ENCODE data around the gene TSPYL4. TPM values are rescaled to one million over a fixed set of nuclear protein-coding genes. Genes with fewer than 3 reads are reported as not detected.

TSPYL4 gene
- total and polyA plus RNA-seq, 2 donors (not counting 3 experiments of a cell fraction or from before 2014, with no cell fraction given), result 24.5 to 43.1 TPM

- no peak for FAIRE-seq
These were observed 26.5 kb upstream of the TSPYL4 start for GRCh38 chr6:116280161-116280932.

GRCh38 chr6:116279232-116280160 is 25.6 kb upstream of the TSPYL4 start, which contains the start of gene TSPYL1:
TSPYL1 (minus strand) TSS chr6:116279930; CDS start chr6:116279830, 100 bp downstream.
- intact Hi-C loops (cut with micrococcal nuclease), result loop anchor here (1.0 to 2.0 kb wide), 4 partner anchors 25 to 337 kb away; partner anchors contain the start of genes RSPH4A, RWDD1 and TSPYL4
- no TSS peak for BruUV-seq (replicated peaks)

More at GRCh38 chr6:116280161-116280932, 26.5 kb upstream of the TSPYL4 start:
- Histone ChIP-seq H4K20me1 (replicated peaks; ENCODE audit: control insufficient read depth, extremely low read depth, insufficient read depth, low read length) (peaks cover 3% of the 10 kb centered on the region), H3K4me1 (ENCODE audit: control insufficient read depth, extremely low read depth, insufficient read depth, low read length) (peaks cover 37% of the 10 kb centered on the region), H3K9ac (replicated peaks; ENCODE audit: extremely low read depth, insufficient read depth, low read length) (peak overlapping the region; percentile 94), H3K4me3 (replicated peaks in 1 of 3; ENCODE audit: insufficient read depth in 1 of 3, low read depth in 1 of 3, low read length in 3 of 3) (peak overlapping the region; percentile 44 to 79 (median 47)), H3K27ac (ENCODE audit: insufficient read depth, low read depth, low read length) (peak overlapping the region; percentile 84), H3K27me3 (ENCODE audit: control insufficient read depth in 2 of 2, insufficient read depth in 2 of 2, low read length in 2 of 2) (no peaks in the 10 kb centered on the region), H3K36me3 (ENCODE audit: control insufficient read depth in 2 of 2, extremely low read depth in 1 of 2, insufficient read depth in 2 of 2, low read length in 2 of 2) (peaks cover 0 to 5% of the 10 kb centered on the region in 2 experiments), H2AFZ (ENCODE audit: low read depth, low read length) (peak overlapping the region; percentile 80), H3K4me2 (ENCODE audit: insufficient read depth, low read length) (peak overlapping the region; percentile 85), H3K9me3 (replicated peaks; ENCODE audit: control insufficient read depth, insufficient read depth, low read length) (no peaks in the 10 kb centered on the region), H3K79me2 (ENCODE audit: control insufficient read depth, insufficient read depth, low read length) (peaks cover 33% of the 10 kb centered on the region), H3K9me1 (replicated peaks; ENCODE audit: control insufficient read depth, extremely low read depth, insufficient read depth, low read length) (no peaks in the 10 kb centered on the region)
- intact Hi-C loops (cut with micrococcal nuclease) (no loop called here), dilution Hi-C loops (cut with MboI; ENCODE audit: extremely low pct_ligation_motif_present, low sequenced_read_pairs) (no loop called here)
- no peak for TF ChIP-seq GATA2 (IDR thresholded peaks at IDR 0.05; ENCODE audit: insufficient read depth, insufficient read length, low read depth, low read length)
- ChIA-PET CTCF (interaction anchor here (0.6 to 5.1 kb wide), 15 partner anchors 8 to 283 kb away, joined by 3 to 77 read pairs (median 5); partner anchors contain the start of gene CALHM5), POLR2A (interaction anchor here (0.6 to 1.0 kb wide), 7 partner anchors 9 to 290 kb away, joined by 3 to 7 read pairs (median 4); partner anchors contain the start of gene CALHM5)
- DNase-seq (ENCODE audit: low read depth, low spot score), result no peak
- TSS peak; percentile 56 for BruUV-seq (replicated peaks)

More at GRCh38 chr6:116279232-116280160, 25.6 kb upstream of the TSPYL4 start, which contains the start of gene TSPYL1:
- Histone ChIP-seq H3K9me3 (replicated peaks; ENCODE audit: control insufficient read depth, insufficient read depth, low read length) (no peaks in the 10 kb centered on the region), H3K9ac (replicated peaks; ENCODE audit: extremely low read depth, insufficient read depth, low read length) (peak within 1 kb of the TSS; percentile 94), H3K27me3 (ENCODE audit: control insufficient read depth in 2 of 2, insufficient read depth in 2 of 2, low read length in 2 of 2) (no peaks in the 10 kb centered on the region), H3K36me3 (ENCODE audit: control insufficient read depth in 2 of 2, extremely low read depth in 1 of 2, insufficient read depth in 2 of 2, low read length in 2 of 2) (peaks cover 0 to 5% of the 10 kb centered on the region in 2 experiments), H3K4me3 (replicated peaks in 1 of 3; ENCODE audit: insufficient read depth in 1 of 3, low read depth in 1 of 3, low read length in 3 of 3) (peak within 1 kb of the TSS; percentile 44 to 79 (median 53)), H3K79me2 (ENCODE audit: control insufficient read depth, insufficient read depth, low read length) (peaks cover 38% of the 10 kb centered on the region), H2AFZ (ENCODE audit: low read depth, low read length) (peak within 1 kb of the TSS; percentile 80), H3K27ac (ENCODE audit: insufficient read depth, low read depth, low read length) (peak within 1 kb of the TSS; percentile 84), H4K20me1 (replicated peaks; ENCODE audit: control insufficient read depth, extremely low read depth, insufficient read depth, low read length) (peaks cover 3% of the 10 kb centered on the region), H3K4me2 (ENCODE audit: insufficient read depth, low read length) (peak within 1 kb of the TSS; percentile 85), H3K4me1 (ENCODE audit: control insufficient read depth, extremely low read depth, insufficient read depth, low read length) (peaks cover 37% of the 10 kb centered on the region), H3K9me1 (replicated peaks; ENCODE audit: control insufficient read depth, extremely low read depth, insufficient read depth, low read length) (no peaks in the 10 kb centered on the region)
- dilution Hi-C loops (cut with MboI; ENCODE audit: extremely low pct_ligation_motif_present, low sequenced_read_pairs), result no loop called here
- CTCF ChIA-PET, result interaction anchor here (0.6 to 5.1 kb wide), 13 partner anchors 8 to 284 kb away, joined by 3 to 77 read pairs (median 6); partner anchors contain the start of gene CALHM5
- FAIRE-seq (peak; percentile 94), DNase-seq (ENCODE audit: low read depth, low spot score) (peak; percentile 98)
- TF ChIP-seq FOS (IDR thresholded peaks at IDR 0.05; ENCODE audit: borderline replicate concordance, insufficient read depth, low read length) (no peak), POLR2AphosphoS5 (IDR thresholded peaks at IDR 0.05; ENCODE audit: insufficient read depth, low read depth, low read length) (peak; percentile 80), POLR2A (IDR thresholded peaks at IDR 0.05; ENCODE audit: low read depth, low read length) (peak; percentile 90), MYC (IDR thresholded peaks at IDR 0.05; ENCODE audit: low read depth, low read length) (no peak)
- POLR2A ChIA-PET, result interaction anchor here (0.6 to 1.2 kb wide), 8 partner anchors 8 to 291 kb away, joined by 3 to 7 read pairs (median 4); partner anchors contain the start of gene CALHM5

All from endothelial cell of umbilical vein (primary cell).